Measurements from ENCODE around the gene GTPBP2.

The GTPBP2 gene

DNA sequence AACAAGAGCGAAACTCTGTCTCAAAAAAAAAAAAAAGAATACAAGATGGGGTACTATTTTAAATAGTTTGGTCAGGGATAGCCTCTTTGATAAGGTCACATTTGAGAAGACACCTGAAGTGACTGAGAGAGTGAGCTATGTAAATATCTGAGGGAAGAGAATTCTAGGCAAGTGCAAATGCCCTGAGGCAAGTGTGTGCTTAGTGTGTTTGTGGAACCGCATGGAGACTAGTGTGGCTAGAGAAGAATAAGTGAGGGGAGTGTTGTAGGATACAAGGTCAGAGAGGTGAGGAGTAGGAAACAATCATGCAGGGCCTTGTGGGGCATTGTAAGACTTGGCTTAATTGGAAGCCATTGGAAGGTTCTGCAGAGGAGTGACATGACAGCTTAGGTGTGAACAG is 19.2 kb upstream of the GTPBP2 start:
- Histone ChIP-seq H3K9me2 (ENCODE audit: low read depth, low read length) (no peaks in the 10 kb centered on the region), H2AFZ (ENCODE audit: low read length) (no peak overlapping the region), H3K79me2 (ENCODE audit: insufficient read depth, low read length) (no peaks in the 10 kb centered on the region), H3K4me1 (ENCODE audit: insufficient read depth, low read length, severe bottlenecking) (peaks cover 4% of the 10 kb centered on the region), H3K36me3 (ENCODE audit: insufficient read depth, low read length) (no peaks in the 10 kb centered on the region), H3K9me3 (ENCODE audit: low read length) (no peaks in the 10 kb centered on the region), H3K27me3 (ENCODE audit: insufficient read depth, low read length) (no peaks in the 10 kb centered on the region), H3K4me2 (ENCODE audit: low read length) (no peak overlapping the region), H3K27ac (ENCODE audit: low read depth, low read length, poor library complexity, severe bottlenecking) (no peak overlapping the region), H3K4me3 (ENCODE audit: low read depth, low read length, poor library complexity, severe bottlenecking) (no peak overlapping the region), H4K20me1 (ENCODE audit: insufficient read depth, low read length) (no peaks in the 10 kb centered on the region), H3K9ac (ENCODE audit: low read length) (no peak overlapping the region), H3F3A (ENCODE audit: insufficient read depth, low read length) (peaks cover 8% of the 10 kb centered on the region)
- TF ChIP-seq EZH2 (IDR thresholded peaks at IDR 0.05; ENCODE audit: borderline replicate concordance, low read length), result no peak
- TF ChIP-seq CTCF (IDR thresholded peaks at IDR 0.05; ENCODE audit: low read length), result no peak

GRCh38 chr6:43647613-43648012 is 18.5 kb upstream of the GTPBP2 start:
- H3F3A ChIP-seq (ENCODE audit: insufficient read depth, low read length), result peaks cover 8% of the 10 kb centered on the region
- H2AFZ ChIP-seq (ENCODE audit: low read length), result no peak overlapping the region
- H3K4me1 ChIP-seq (ENCODE audit: insufficient read depth, low read length, severe bottlenecking), result peaks cover 4% of the 10 kb centered on the region
- no peaks in the 10 kb centered on the region for H3K36me3 ChIP-seq (ENCODE audit: insufficient read depth, low read length)
- no peaks in the 10 kb centered on the region for H4K20me1 ChIP-seq (ENCODE audit: insufficient read depth, low read length)
- no peaks in the 10 kb centered on the region for H3K9me2 ChIP-seq (ENCODE audit: low read depth, low read length)
- no peak overlapping the region for H3K27ac ChIP-seq (ENCODE audit: low read depth, low read length, poor library complexity, severe bottlenecking)
- H3K4me3 ChIP-seq (ENCODE audit: low read depth, low read length, poor library complexity, severe bottlenecking), result no peak overlapping the region
- H3K9ac ChIP-seq (ENCODE audit: low read length), result no peak overlapping the region
- no peaks in the 10 kb centered on the region for H3K9me3 ChIP-seq (ENCODE audit: low read length)
- no peaks in the 10 kb centered on the region for H3K27me3 ChIP-seq (ENCODE audit: insufficient read depth, low read length)
- TF ChIP-seq CTCF (IDR thresholded peaks at IDR 0.05; ENCODE audit: low read length) (no peak), EZH2 (IDR thresholded peaks at IDR 0.05; ENCODE audit: borderline replicate concordance, low read length) (no peak)
- H3K79me2 ChIP-seq (ENCODE audit: insufficient read depth, low read length), result no peaks in the 10 kb centered on the region
- no peak overlapping the region for H3K4me2 ChIP-seq (ENCODE audit: low read length)

- peak overlapping the region; percentile 45; the same call in 1 of the 2 replicates for H3K9ac ChIP-seq (ENCODE audit: low read length)
- no peaks in the 10 kb centered on the region for H3K9me3 ChIP-seq (ENCODE audit: low read length)
- no peak overlapping the region for H2AFZ ChIP-seq (ENCODE audit: low read length)
- H3K36me3 ChIP-seq (ENCODE audit: insufficient read depth, low read length), result peaks cover 14% of the 10 kb centered on the region
- no peaks in the 10 kb centered on the region for H3K79me2 ChIP-seq (ENCODE audit: insufficient read depth, low read length)
- no peaks in the 10 kb centered on the region for H3K27me3 ChIP-seq (ENCODE audit: insufficient read depth, low read length)
- H3K4me2 ChIP-seq (ENCODE audit: low read length), result peak overlapping the region; percentile 64
- no peaks in the 10 kb centered on the region for H3K9me2 ChIP-seq (ENCODE audit: low read depth, low read length)
- H4K20me1 ChIP-seq (ENCODE audit: insufficient read depth, low read length), result no peaks in the 10 kb centered on the region
- H3K4me3 ChIP-seq (ENCODE audit: low read depth, low read length, poor library complexity, severe bottlenecking), result peak overlapping the region; percentile 59
- TF ChIP-seq CTCF (IDR thresholded peaks at IDR 0.05; ENCODE audit: low read length), result no peak
- no peak for TF ChIP-seq EZH2 (IDR thresholded peaks at IDR 0.05; ENCODE audit: borderline replicate concordance, low read length)
- no peak overlapping the region for H3K27ac ChIP-seq (ENCODE audit: low read depth, low read length, poor library complexity, severe bottlenecking)
- peaks cover 8% of the 10 kb centered on the region for H3F3A ChIP-seq (ENCODE audit: insufficient read depth, low read length)
- peaks cover 4% of the 10 kb centered on the region for H3K4me1 ChIP-seq (ENCODE audit: insufficient read depth, low read length, severe bottlenecking)
Measured at GRCh38 chr6:43645613-43645964, 16.5 kb upstream of the GTPBP2 start.

Measured in OCI-LY1 (cell line).